ENCODE data around the gene CCDC152. TPM values are rescaled to one million over a fixed set of nuclear protein-coding genes. Genes with fewer than 3 reads are reported as not detected.
A peak's percentile ranks its signal among the peaks of the same experiment; 100 is the strongest.
"Not testable (repeated sequence)": the region's sequence is repeated elsewhere in the genome, so short reads cannot be mapped to it uniquely, and the experiment has no call there.

CCDC152 gene
- total RNA-seq, 1 experiment from 2014 or later = not detected

GRCh38 chr5:42811591-42812446, 55.2 kb downstream of the CCDC152 start, which contains the start of gene SELENOP:
Gene SELENOP (minus strand): TSS chr5:42811892. CDS start chr5:42808353, 3,539 bp downstream.
- H3K4me2 ChIP-seq (ENCODE audit: low read length) = peak within 1 kb of the TSS; percentile 55
- no peak within 1 kb of the TSS; the same call in 1 of the 2 replicates for H3K4me3 ChIP-seq (ENCODE audit: low read length)
- 0 out of 2 replicates have a peak within 1 kb of the TSS, but pooled peaks have one; percentile 19 for H3K27ac ChIP-seq (ENCODE audit: low read length)
- ATAC-seq (peak; percentile 90), DNase-seq (peak; percentile 51)
- CTCF ChIA-PET = no interaction called here
- peaks cover 8% of the 10 kb centered on the region for H3K4me1 ChIP-seq (ENCODE audit: insufficient read depth, low read length)
- no peaks in the 10 kb centered on the region for H3F3A ChIP-seq (ENCODE audit: low read length, unreplicated experiment)
- peak within 1 kb of the TSS; percentile 76 for H2AFZ ChIP-seq (ENCODE audit: low read length)
- no peaks in the 10 kb centered on the region for H3K79me2 ChIP-seq (ENCODE audit: low read length)
- H3K27me3 ChIP-seq (ENCODE audit: low read length) = no peaks in the 10 kb centered on the region
- POLR2A ChIA-PET (ENCODE audit: unreplicated experiment) = no interaction called here
- H3K9me3 ChIP-seq (ENCODE audit: low read length) = no peaks in the 10 kb centered on the region
- H4K20me1 ChIP-seq (ENCODE audit: low read length) = no peaks in the 10 kb centered on the region
- no peaks in the 10 kb centered on the region for H3K9me2 ChIP-seq (replicated peaks; ENCODE audit: low read length)
- BruUV-seq (replicated peaks) = no TSS peak
- H3K9ac ChIP-seq (ENCODE audit: low read length) = no peak within 1 kb of the TSS
- intact Hi-C loops (cut with micrococcal nuclease) = no loop called here
- H3K36me3 ChIP-seq (ENCODE audit: low read depth, low read length) = no peaks in the 10 kb centered on the region
- no peak for TF ChIP-seq EZH2phosphoT487 (IDR thresholded peaks at IDR 0.05; ENCODE audit: borderline replicate concordance, low read length)
- TF ChIP-seq EZH2 (IDR thresholded peaks at IDR 0.05; ENCODE audit: low read length, unreplicated experiment) = no peak
- TF ChIP-seq, protein P1, sequence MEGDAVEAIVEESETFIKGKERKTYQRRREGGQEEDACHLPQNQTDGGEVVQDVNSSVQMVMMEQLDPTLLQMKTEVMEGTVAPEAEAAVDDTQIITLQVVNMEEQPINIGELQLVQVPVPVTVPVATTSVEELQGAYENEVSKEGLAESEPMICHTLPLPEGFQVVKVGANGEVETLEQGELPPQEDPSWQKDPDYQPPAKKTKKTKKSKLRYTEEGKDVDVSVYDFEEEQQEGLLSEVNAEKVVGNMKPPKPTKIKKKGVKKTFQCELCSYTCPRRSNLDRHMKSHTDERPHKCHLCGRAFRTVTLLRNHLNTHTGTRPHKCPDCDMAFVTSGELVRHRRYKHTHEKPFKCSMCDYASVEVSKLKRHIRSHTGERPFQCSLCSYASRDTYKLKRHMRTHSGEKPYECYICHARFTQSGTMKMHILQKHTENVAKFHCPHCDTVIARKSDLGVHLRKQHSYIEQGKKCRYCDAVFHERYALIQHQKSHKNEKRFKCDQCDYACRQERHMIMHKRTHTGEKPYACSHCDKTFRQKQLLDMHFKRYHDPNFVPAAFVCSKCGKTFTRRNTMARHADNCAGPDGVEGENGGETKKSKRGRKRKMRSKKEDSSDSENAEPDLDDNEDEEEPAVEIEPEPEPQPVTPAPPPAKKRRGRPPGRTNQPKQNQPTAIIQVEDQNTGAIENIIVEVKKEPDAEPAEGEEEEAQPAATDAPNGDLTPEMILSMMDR (conservative IDR thresholded peaks at IDR 0.05; ENCODE audit: low read depth, low read length) = no peak

- Histone ChIP-seq H3K9me3 (ENCODE audit: low read length) (no peaks in the 10 kb centered on the region), H3K27me3 (ENCODE audit: low read length) (no peaks in the 10 kb centered on the region), H3K9me2 (replicated peaks; ENCODE audit: low read length) (no peaks in the 10 kb centered on the region), H3K4me3 (ENCODE audit: low read length) (no peak overlapping the region), H3K9ac (ENCODE audit: low read length) (no peak overlapping the region), H3F3A (ENCODE audit: low read length, unreplicated experiment) (no peaks in the 10 kb centered on the region), H3K79me2 (ENCODE audit: low read length) (no peaks in the 10 kb centered on the region), H3K4me2 (ENCODE audit: low read length) (no peak overlapping the region), H3K27ac (ENCODE audit: low read length) (no peak overlapping the region), H4K20me1 (ENCODE audit: low read length) (no peaks in the 10 kb centered on the region), H3K36me3 (ENCODE audit: low read depth, low read length) (no peaks in the 10 kb centered on the region), H2AFZ (ENCODE audit: low read length) (no peak overlapping the region), H3K4me1 (ENCODE audit: insufficient read depth, low read length) (peaks cover 8% of the 10 kb centered on the region)
- CTCF ChIA-PET = no interaction called here
- BruUV-seq (replicated peaks) = no TSS peak
- intact Hi-C loops (cut with micrococcal nuclease) = no loop called here
- DNase-seq (no peak), ATAC-seq (no peak)
- POLR2A ChIA-PET (ENCODE audit: unreplicated experiment) = no interaction called here
- TF ChIP-seq EZH2phosphoT487 (IDR thresholded peaks at IDR 0.05; ENCODE audit: borderline replicate concordance, low read length) = no peak
- TF ChIP-seq, protein P1 (conservative IDR thresholded peaks at IDR 0.05; ENCODE audit: low read depth, low read length) = no peak
Observed at GRCh38 chr5:42812620-42813019, 56.0 kb downstream of the CCDC152 start.

DNA sequence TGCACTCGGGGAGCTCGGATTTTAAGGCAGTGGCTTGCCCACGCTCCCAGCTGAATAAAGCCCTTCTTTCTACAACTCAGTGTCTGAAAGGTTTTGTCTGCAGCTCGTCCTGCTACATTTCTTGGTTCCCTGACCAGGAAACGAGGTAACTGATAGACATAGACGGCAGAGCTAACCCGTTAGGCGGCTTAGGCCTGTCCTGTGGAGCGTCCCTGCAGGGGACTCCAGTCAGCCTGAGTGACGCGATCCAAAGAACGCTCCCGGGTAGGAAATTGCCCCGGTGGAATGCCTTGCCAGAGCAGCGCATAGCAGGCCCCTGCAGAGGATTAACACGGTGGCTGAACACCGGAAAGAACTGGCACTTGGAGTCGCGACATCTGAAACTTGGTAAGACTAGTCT, 56.9 kb downstream of the CCDC152 start:
- ChIA-PET POLR2A (ENCODE audit: unreplicated experiment) (no interaction called here), CTCF (no interaction called here)
- Histone ChIP-seq H3K4me2 (ENCODE audit: low read length) (no peak overlapping the region), H3F3A (ENCODE audit: low read length, unreplicated experiment) (no peaks in the 10 kb centered on the region), H3K9me3 (ENCODE audit: low read length) (no peaks in the 10 kb centered on the region), H3K79me2 (ENCODE audit: low read length) (no peaks in the 10 kb centered on the region), H3K27me3 (ENCODE audit: low read length) (no peaks in the 10 kb centered on the region), H3K36me3 (ENCODE audit: low read depth, low read length) (no peaks in the 10 kb centered on the region), H3K9ac (ENCODE audit: low read length) (no peak overlapping the region), H4K20me1 (ENCODE audit: low read length) (no peaks in the 10 kb centered on the region), H3K9me2 (replicated peaks; ENCODE audit: low read length) (no peaks in the 10 kb centered on the region), H3K4me3 (ENCODE audit: low read length) (no peak overlapping the region), H3K27ac (ENCODE audit: low read length) (no peak overlapping the region), H3K4me1 (ENCODE audit: insufficient read depth, low read length) (peaks cover 8% of the 10 kb centered on the region), H2AFZ (ENCODE audit: low read length) (no peak overlapping the region)
- no peak for DNase-seq
- no peak for ATAC-seq
- BruUV-seq (replicated peaks) = no TSS peak
- intact Hi-C loops (cut with micrococcal nuclease) = no loop called here
- TF ChIP-seq, protein P1 (conservative IDR thresholded peaks at IDR 0.05; ENCODE audit: low read depth, low read length) = no peak
- no peak for TF ChIP-seq EZH2 (IDR thresholded peaks at IDR 0.05; ENCODE audit: low read length, unreplicated experiment)
- TF ChIP-seq EZH2phosphoT487 (IDR thresholded peaks at IDR 0.05; ENCODE audit: borderline replicate concordance, low read length) = no peak

DNA sequence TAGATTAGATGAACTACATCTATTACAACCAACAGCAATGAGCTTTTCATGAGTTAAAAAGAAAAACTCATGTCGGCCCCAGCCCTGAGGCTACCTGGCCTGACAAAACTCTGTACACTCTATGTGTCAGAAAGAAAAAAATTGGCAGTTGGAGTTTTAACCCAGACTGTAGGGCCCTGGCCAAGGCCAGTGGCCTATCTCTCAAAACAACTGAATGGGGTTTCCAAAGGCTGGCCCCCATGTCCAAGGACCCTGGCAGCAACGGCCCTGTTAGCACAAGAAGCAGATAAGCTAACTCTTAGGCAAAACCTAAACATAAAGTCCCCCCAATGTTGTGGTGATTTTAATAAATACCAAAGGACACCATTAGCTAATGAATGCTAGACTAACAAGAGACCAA, 59.9 kb downstream of the CCDC152 start:
- H3K9me2 ChIP-seq (replicated peaks; ENCODE audit: low read length); H3K36me3 ChIP-seq (ENCODE audit: low read depth, low read length); BruUV-seq (replicated peaks); H3K4me3 ChIP-seq (ENCODE audit: low read length); H2AFZ ChIP-seq (ENCODE audit: low read length); H3K4me2 ChIP-seq (ENCODE audit: low read length); H3F3A ChIP-seq (ENCODE audit: low read length, unreplicated experiment); CTCF ChIA-PET; H3K27me3 ChIP-seq (ENCODE audit: low read length); H4K20me1 ChIP-seq (ENCODE audit: low read length); POLR2A ChIA-PET (ENCODE audit: unreplicated experiment); intact Hi-C loops (cut with micrococcal nuclease); DNase-seq; H3K79me2 ChIP-seq (ENCODE audit: low read length); H3K9ac ChIP-seq (ENCODE audit: low read length); H3K4me1 ChIP-seq (ENCODE audit: insufficient read depth, low read length); H3K27ac ChIP-seq (ENCODE audit: low read length); H3K9me3 ChIP-seq (ENCODE audit: low read length); ATAC-seq: not testable (repeated sequence)
